Glutamatergic neuron (in vitro differentiated cells): ENCODE measurements around the gene SUSD3. TPM values are rescaled to one million over a fixed set of nuclear protein-coding genes. Genes with fewer than 3 reads are reported as not detected.
"Not testable (repeated sequence)": the region's sequence is repeated elsewhere in the genome, so short reads cannot be mapped to it uniquely, and the experiment has no call there.

Experiments used
- DNase-seq: peaks from one replicate; pipeline ENCODE4 v3.0.0; 2022
- H3K27ac Mint-ChIP-seq: one replicate; pipeline ENCODE4 v1.8.0; 2020; ENCODE audit warnings: mild to moderate bottlenecking, mixed read lengths, inconsistent platforms; ENCODE audit not compliant: unreplicated experiment
- H3K27me3 Mint-ChIP-seq: one replicate; pipeline ENCODE4 v1.8.0; 2020; ENCODE audit warnings: mild to moderate bottlenecking, moderate library complexity, mixed read lengths, inconsistent platforms; ENCODE audit not compliant: unreplicated experiment
- H3K36me3 Mint-ChIP-seq: one replicate; pipeline ENCODE4 v1.8.0; 2020; ENCODE audit warnings: mild to moderate bottlenecking, mixed read lengths, inconsistent platforms; ENCODE audit not compliant: unreplicated experiment
- H3K4me1 Mint-ChIP-seq: one replicate; pipeline ENCODE4 v1.8.0; 2020; ENCODE audit warnings: mild to moderate bottlenecking, low read depth, mixed read lengths, inconsistent platforms; ENCODE audit not compliant: unreplicated experiment
- H3K4me3 Mint-ChIP-seq: one replicate; pipeline ENCODE4 v1.8.0; 2020; ENCODE audit warnings: mild to moderate bottlenecking, mixed read lengths, inconsistent platforms; ENCODE audit not compliant: unreplicated experiment
- H3K9me3 Mint-ChIP-seq: one replicate; pipeline ENCODE4 v1.8.0; 2020; ENCODE audit warnings: mild to moderate bottlenecking, moderate library complexity, mixed read lengths, inconsistent platforms; ENCODE audit not compliant: unreplicated experiment
- total RNA-seq: library from RNA; stranded (reverse); fragmentation: NEBNext Ultra II Directional; extraction: Animal tissue kit (Norgen Biotek cat#: 25700); gene quantifications from one replicate; pipeline ENCODE4 v1.2.1, GENCODE V29; 2021; ENCODE audit not compliant: unreplicated experiment
- TF ChIP-seq, protein P1 (sequence below): fragments of 200-600 bp; sonication (generic); IDR thresholded peaks from one replicate; pipeline ENCODE4 v1.5.0; 2021; ENCODE audit not compliant: partially characterized antibody, unreplicated experiment

SUSD3 gene
- total RNA-seq, 1 donor from 2014 or later: not detected

- H3K9me3 Mint-ChIP-seq: peaks cover 3% of the 10 kb centered on the region
- no peaks in the 10 kb centered on the region for H3K4me1 Mint-ChIP-seq
- no peak overlapping the region for H3K4me3 Mint-ChIP-seq
- TF ChIP-seq, protein P1, sequence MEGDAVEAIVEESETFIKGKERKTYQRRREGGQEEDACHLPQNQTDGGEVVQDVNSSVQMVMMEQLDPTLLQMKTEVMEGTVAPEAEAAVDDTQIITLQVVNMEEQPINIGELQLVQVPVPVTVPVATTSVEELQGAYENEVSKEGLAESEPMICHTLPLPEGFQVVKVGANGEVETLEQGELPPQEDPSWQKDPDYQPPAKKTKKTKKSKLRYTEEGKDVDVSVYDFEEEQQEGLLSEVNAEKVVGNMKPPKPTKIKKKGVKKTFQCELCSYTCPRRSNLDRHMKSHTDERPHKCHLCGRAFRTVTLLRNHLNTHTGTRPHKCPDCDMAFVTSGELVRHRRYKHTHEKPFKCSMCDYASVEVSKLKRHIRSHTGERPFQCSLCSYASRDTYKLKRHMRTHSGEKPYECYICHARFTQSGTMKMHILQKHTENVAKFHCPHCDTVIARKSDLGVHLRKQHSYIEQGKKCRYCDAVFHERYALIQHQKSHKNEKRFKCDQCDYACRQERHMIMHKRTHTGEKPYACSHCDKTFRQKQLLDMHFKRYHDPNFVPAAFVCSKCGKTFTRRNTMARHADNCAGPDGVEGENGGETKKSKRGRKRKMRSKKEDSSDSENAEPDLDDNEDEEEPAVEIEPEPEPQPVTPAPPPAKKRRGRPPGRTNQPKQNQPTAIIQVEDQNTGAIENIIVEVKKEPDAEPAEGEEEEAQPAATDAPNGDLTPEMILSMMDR: no peak
- no peaks in the 10 kb centered on the region for H3K27me3 Mint-ChIP-seq
- DNase-seq: no peak
- H3K27ac Mint-ChIP-seq: no peak overlapping the region
- H3K36me3 Mint-ChIP-seq: no peaks in the 10 kb centered on the region
Observed at GRCh38 chr9:93012963-93013855, 45.3 kb upstream of the SUSD3 start.

DNA sequence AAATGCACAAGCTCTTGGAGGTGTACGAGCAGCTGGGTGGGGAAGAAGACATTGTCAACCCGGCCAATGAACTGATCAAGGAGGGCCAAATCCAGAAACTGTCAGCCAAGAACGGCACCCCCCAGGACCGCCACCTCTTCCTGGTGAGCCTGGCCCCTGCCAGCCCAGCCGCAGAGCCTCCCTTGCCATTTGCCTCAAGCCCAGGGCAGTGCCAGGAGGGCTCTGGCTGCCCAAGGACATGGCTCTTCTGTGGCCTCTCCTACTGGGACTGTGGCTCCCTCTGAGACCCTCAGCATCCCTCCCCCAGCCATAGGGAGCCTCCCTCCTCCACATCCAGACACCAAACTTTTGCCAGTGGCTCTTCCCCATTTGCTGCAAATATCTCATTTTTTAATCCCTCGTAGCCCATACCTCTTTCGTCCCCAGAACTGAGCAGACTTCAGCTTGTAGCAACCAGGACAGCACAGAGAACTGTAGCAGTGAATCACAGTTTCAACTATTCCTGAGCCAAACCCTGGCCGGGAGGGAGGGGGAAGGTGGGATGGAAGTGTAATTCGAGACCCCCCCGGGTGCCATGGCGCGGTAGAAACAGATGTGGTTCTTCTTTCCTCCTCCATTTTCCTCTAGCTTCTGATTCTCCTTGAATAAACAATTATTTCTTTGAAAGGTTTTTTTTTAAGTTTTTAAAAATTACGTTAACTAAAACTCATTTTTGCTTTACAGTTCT, 44.5 kb upstream of the SUSD3 start:
- H3K4me3 Mint-ChIP-seq: peak overlapping the region; percentile 6
- H3K36me3 Mint-ChIP-seq: no peaks in the 10 kb centered on the region
- H3K27me3 Mint-ChIP-seq: no peaks in the 10 kb centered on the region
- TF ChIP-seq, protein P1: no peak
- peak overlapping the region; percentile 23 for H3K27ac Mint-ChIP-seq
- no peaks in the 10 kb centered on the region for H3K4me1 Mint-ChIP-seq
- peaks cover 3% of the 10 kb centered on the region for H3K9me3 Mint-ChIP-seq
- DNase-seq: no peak

- H3K27me3 Mint-ChIP-seq, DNase-seq, H3K36me3 Mint-ChIP-seq, H3K4me3 Mint-ChIP-seq, H3K4me1 Mint-ChIP-seq, H3K27ac Mint-ChIP-seq, H3K9me3 Mint-ChIP-seq: not testable (repeated sequence)
Observed at GRCh38 chr9:93015190-93015589, 43.3 kb upstream of the SUSD3 start.

- H3K4me1 Mint-ChIP-seq: no peaks in the 10 kb centered on the region
- no peak overlapping the region for H3K27ac Mint-ChIP-seq
- H3K27me3 Mint-ChIP-seq: no peaks in the 10 kb centered on the region
- TF ChIP-seq, protein P1: no peak
- no peaks in the 10 kb centered on the region for H3K36me3 Mint-ChIP-seq
- H3K4me3 Mint-ChIP-seq: no peak overlapping the region
- H3K9me3 Mint-ChIP-seq: no peaks in the 10 kb centered on the region
- no peak for DNase-seq
Observed at GRCh38 chr9:93017621-93018020, 40.9 kb upstream of the SUSD3 start.

DNA sequence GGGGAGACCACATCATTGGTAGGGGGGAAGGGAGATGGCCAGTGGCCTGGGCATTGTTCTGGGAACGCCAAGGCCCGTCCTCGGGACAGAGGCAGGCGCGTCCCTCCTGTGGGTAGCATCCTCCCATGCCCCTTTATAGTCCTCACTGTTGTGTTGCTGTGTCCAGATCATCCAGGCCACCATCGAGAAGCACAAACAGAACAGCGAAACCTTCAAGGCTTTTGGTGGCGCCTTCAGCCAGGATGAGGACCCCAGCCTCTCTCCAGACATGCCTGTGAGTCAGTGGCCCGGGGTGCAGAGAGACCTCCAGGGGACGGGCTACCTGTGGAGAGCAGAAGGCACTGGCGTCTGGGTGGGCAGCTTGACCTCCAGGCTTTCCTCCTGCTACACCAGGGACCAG, 38.4 kb upstream of the SUSD3 start:
- Mint-ChIP-seq H3K27ac (no peak overlapping the region), H3K4me1 (no peaks in the 10 kb centered on the region), H3K27me3 (peaks cover under 1% of the 10 kb centered on the region), H3K36me3 (no peaks in the 10 kb centered on the region), H3K9me3 (no peaks in the 10 kb centered on the region), H3K4me3 (no peak overlapping the region)
- DNase-seq: no peak
- TF ChIP-seq, protein P1: no peak
